Measurements from ENCODE around the gene DDX49.

- TF ChIP-seq POLR2AphosphoS5 (IDR thresholded peaks at IDR 0.05) (no peak), POLR2A (IDR thresholded peaks at IDR 0.05) (no peak)
Measured at GRCh38 chr19:18900700-18901481, 18.6 kb upstream of the DDX49 start.
